Neuronal stem cell (in vitro differentiated cells): ENCODE measurements around the gene VWF.
A peak's percentile ranks its signal among the peaks of the same experiment; 100 is the strongest.

Source experiments
- DNase-seq: peaks from one replicate; pipeline ENCODE4 v3.0.0-alpha.2; 2013; ENCODE audit warnings: low spot score
- H2AFZ ChIP-seq: one replicate; pipeline ENCODE4 v1.6.1; 2013; ENCODE audit warnings: mild to moderate bottlenecking, low read length, inconsistent platforms
- H2AK5ac ChIP-seq: 2 replicates; pipeline ENCODE4 v1.6.1; 2013; ENCODE audit warnings: low read depth, mild to moderate bottlenecking, inconsistent platforms, low read length, moderate library complexity, mixed read lengths
- H2BK120ac ChIP-seq: 2 replicates; pipeline ENCODE4 v1.6.1; 2013; ENCODE audit warnings: low read depth, mild to moderate bottlenecking, inconsistent platforms, low read length, moderate library complexity, mixed read lengths
- H2BK12ac ChIP-seq: one replicate; pipeline ENCODE4 v1.6.1; 2013; ENCODE audit warnings: low read length, inconsistent platforms
- H2BK15ac ChIP-seq: 2 replicates; pipeline ENCODE4 v1.6.1; 2013; ENCODE audit warnings: mild to moderate bottlenecking, low read length, inconsistent platforms, mixed read lengths
- H2BK5ac ChIP-seq: one replicate; pipeline ENCODE4 v1.6.1; 2013; ENCODE audit warnings: inconsistent platforms, mild to moderate bottlenecking, low read length, moderate library complexity
- H3K14ac ChIP-seq: one replicate; pipeline ENCODE4 v1.6.1; 2013; ENCODE audit warnings: low read length, inconsistent platforms
- H3K18ac ChIP-seq: 2 replicates; pipeline ENCODE4 v1.6.1; 2013; ENCODE audit warnings: low read length, inconsistent platforms
- H3K23ac ChIP-seq: 2 replicates; pipeline ENCODE4 v1.6.1; 2013; ENCODE audit warnings: low read depth, mild to moderate bottlenecking, mixed read lengths, low read length, inconsistent platforms; ENCODE audit not compliant: poor library complexity
- H3K27ac ChIP-seq: replicated peaks from 3 replicates; pipeline ENCODE4 v1.5.1; 2013; ENCODE audit warnings: low read length, inconsistent platforms
- H3K27me3 ChIP-seq, 3 experiments: 2 replicates each; pipeline ENCODE4 v1.6.1; 2013; ENCODE audit warnings: low read length in 3 of 3, mild to moderate bottlenecking in 2 of 3, inconsistent platforms in 1 of 3, low read depth in 1 of 3, mixed read lengths in 1 of 3, moderate library complexity in 1 of 3; ENCODE audit not compliant: control insufficient read depth in 3 of 3, insufficient read depth in 3 of 3
- H3K36me3 ChIP-seq, 2 donors: replicated peaks in 1 of 2; 2 replicates each; pipeline ENCODE4 v1.6.1; 2013; ENCODE audit warnings: low read length in 2 of 2; ENCODE audit not compliant: control insufficient read depth in 2 of 2, insufficient read depth in 2 of 2
- H3K4ac ChIP-seq: 2 replicates; pipeline ENCODE4 v1.6.1; 2013; ENCODE audit warnings: inconsistent platforms, mild to moderate bottlenecking, low read length, moderate library complexity
- H3K4me1 ChIP-seq, 2 donors: 1 replicate in 1 of 2; 2 replicates in 1 of 2; pipeline ENCODE4 v1.6.1; 2013; ENCODE audit warnings: low read length in 2 of 2, low read depth in 1 of 2; ENCODE audit not compliant: control insufficient read depth in 2 of 2, insufficient read depth in 1 of 2
- H3K4me2 ChIP-seq: one replicate; pipeline ENCODE4 v1.6.1; 2013; ENCODE audit warnings: mild to moderate bottlenecking, low read length, inconsistent platforms; ENCODE audit not compliant: insufficient read depth, poor library complexity, severe bottlenecking
- H3K4me3 ChIP-seq, 2 donors: 2 replicates each; pipeline ENCODE4 v1.5.1; 2013; ENCODE audit warnings: low read length in 2 of 2, mild to moderate bottlenecking in 2 of 2, inconsistent platforms in 1 of 2, moderate library complexity in 1 of 2
- H3K79me1 ChIP-seq: one replicate; pipeline ENCODE4 v1.6.1; 2013; ENCODE audit warnings: low read depth, mild to moderate bottlenecking, inconsistent platforms, low read length, moderate library complexity
- H3K9ac ChIP-seq: one replicate; pipeline ENCODE4 v1.6.1; 2013; ENCODE audit warnings: mild to moderate bottlenecking, low read depth, low read length, inconsistent platforms; ENCODE audit not compliant: poor library complexity
- H3K9me3 ChIP-seq, 2 donors: replicated peaks in 1 of 2; 2 replicates each; pipeline versions ENCODE3 to v1.6.1; 2013; ENCODE audit warnings: low read length in 2 of 2, mild to moderate bottlenecking in 2 of 2, inconsistent platforms in 1 of 2, low read depth in 1 of 2, mixed read lengths in 1 of 2, moderate library complexity in 1 of 2; ENCODE audit not compliant: control insufficient read depth in 2 of 2, insufficient read depth in 1 of 2
- H4K8ac ChIP-seq: one replicate; pipeline ENCODE4 v1.6.1; 2013; ENCODE audit warnings: low read depth, mild to moderate bottlenecking, inconsistent platforms, low read length, moderate library complexity
- H4K91ac ChIP-seq: one replicate; pipeline ENCODE4 v1.6.1; 2013; ENCODE audit warnings: low read length, low read depth, mild to moderate bottlenecking, inconsistent platforms; ENCODE audit not compliant: poor library complexity
- whole genome bisulfite sequencing, 2 donors: extraction: QIAGEN DNeasy Blood & Tissue Kit; methylation state at CpG; one replicate each; pipeline ENCODE4 v1.1.7; 2013; ENCODE audit warnings: missing lambda C conversion rate in 2 of 2, mixed read lengths in 1 of 2; ENCODE audit not compliant: insufficient read length in 2 of 2, insufficient replicate concordance in 1 of 2; ENCODE audit errors: extremely low coverage in 2 of 2; 5-methylcytosine and 5-hydroxymethylcytosine counted together

Gene VWF

DNA sequence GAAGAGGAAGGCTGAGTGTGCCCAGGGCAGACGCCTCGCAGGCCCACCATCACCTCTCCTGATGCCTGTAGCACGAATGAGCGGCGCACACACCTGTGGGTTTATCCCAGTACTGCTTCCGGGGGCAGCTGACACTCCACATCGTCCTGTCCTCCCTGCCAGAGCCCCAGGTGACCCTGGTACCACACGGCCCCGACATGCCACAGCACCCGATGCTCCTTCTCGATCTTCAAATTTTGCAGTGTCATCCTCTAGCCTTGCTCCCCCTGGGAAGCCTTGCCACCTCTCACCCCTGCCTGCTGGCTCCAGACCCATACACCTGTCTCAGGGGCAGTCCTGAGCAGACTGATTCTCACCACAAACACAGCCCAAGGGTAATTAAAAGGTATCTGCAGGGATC is 220.0 kb downstream of the VWF start:
- Histone ChIP-seq H3K18ac (no peak overlapping the region), H3K27ac (no peak overlapping the region), H4K8ac (no peak overlapping the region), H2BK15ac (no peak overlapping the region), H2BK5ac (no peak overlapping the region), H3K27me3 (no peaks in the 10 kb centered on the region), H2AK5ac (no peak overlapping the region), H3K4me3 (no peak overlapping the region), H3K23ac (no peak overlapping the region), H3K9ac (no peak overlapping the region), H4K91ac (no peak overlapping the region), H2AFZ (no peak overlapping the region), H3K79me1 (no peaks in the 10 kb centered on the region), H3K4me1 (peaks cover 6 to 10% of the 10 kb centered on the region in 2 donors), H3K9me3 (no peaks in the 10 kb centered on the region), H3K4ac (no peak overlapping the region), H2BK120ac (no peak overlapping the region), H2BK12ac (no peak overlapping the region), H3K36me3 (no peaks in the 10 kb centered on the region), H3K14ac (peak overlapping the region; percentile 42), H3K4me2 (no peak overlapping the region)
- no peak for DNase-seq
- WGBS, 2 donors: no CpG with 5 or more reads among the region's 11 CpGs

DNA sequence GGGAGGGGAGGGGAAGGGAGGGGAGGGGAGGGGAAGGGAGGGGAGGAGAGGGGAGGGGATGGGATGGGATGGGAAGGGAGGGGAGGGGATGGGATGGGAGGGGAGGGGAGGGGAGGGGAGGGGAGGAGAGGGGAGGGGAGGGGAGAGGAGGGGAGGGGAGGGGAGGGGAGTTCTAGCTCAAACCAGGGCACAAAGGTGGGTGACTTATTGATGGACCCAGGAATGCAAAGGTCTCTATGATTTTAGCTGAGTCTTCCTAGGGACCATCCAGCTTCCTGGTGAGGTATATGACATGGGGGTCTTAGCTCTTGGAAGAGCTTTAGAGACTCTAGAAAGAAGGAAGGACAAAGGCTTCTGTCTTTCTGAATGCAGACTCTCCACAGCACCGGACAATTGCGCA is 221.7 kb downstream of the VWF start:
- H2AFZ ChIP-seq: no peak overlapping the region
- H3K27ac ChIP-seq: no peak overlapping the region
- no peak overlapping the region for H4K8ac ChIP-seq
- no peak overlapping the region for H2BK120ac ChIP-seq
- no peaks in the 10 kb centered on the region for H3K36me3 ChIP-seq
- H3K4me2 ChIP-seq: no peak overlapping the region
- no peak overlapping the region for H3K4ac ChIP-seq
- no peaks in the 10 kb centered on the region for H3K27me3 ChIP-seq
- H3K79me1 ChIP-seq: no peaks in the 10 kb centered on the region
- peaks cover under 1 to 10% of the 10 kb centered on the region in 2 donors for H3K4me1 ChIP-seq
- no peak overlapping the region for H2BK12ac ChIP-seq
- no peak overlapping the region for H2BK15ac ChIP-seq
- no peak overlapping the region for H4K91ac ChIP-seq
- H3K18ac ChIP-seq: no peak overlapping the region
- H3K9me3 ChIP-seq: no peaks in the 10 kb centered on the region
- no peak overlapping the region for H2BK5ac ChIP-seq
- H3K9ac ChIP-seq: no peak overlapping the region
- DNase-seq: no peak
- no peak overlapping the region for H3K14ac ChIP-seq
- H2AK5ac ChIP-seq: no peak overlapping the region
- H3K4me3 ChIP-seq: no peak overlapping the region
- H3K23ac ChIP-seq: no peak overlapping the region
- no CpG with 5 or more reads among the region's 2 CpGs for WGBS, 2 donors

DNA sequence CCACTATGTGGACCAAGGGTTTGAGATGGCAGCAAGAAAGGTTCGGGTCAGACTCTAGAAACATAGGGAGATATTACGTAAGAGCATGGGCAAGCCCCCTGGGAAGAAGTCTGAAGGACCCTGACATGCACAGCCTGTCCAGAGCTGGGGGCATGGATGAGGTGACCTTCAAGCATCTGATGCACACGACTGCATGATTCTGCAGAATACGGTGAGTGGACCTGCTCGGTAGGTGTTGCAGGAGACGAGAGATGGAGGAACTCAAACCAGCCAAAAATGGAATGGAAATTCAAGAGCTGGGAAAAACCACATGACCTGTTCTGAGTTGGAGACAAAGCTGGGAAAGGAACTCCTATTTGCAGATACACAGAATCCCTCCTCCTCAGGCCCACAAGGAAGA is 223.1 kb downstream of the VWF start:
- DNase-seq: no peak
- no peaks in the 10 kb centered on the region for H3K9me3 ChIP-seq
- no peaks in the 10 kb centered on the region for H3K79me1 ChIP-seq
- no peaks in the 10 kb centered on the region for H3K27me3 ChIP-seq
- H3K36me3 ChIP-seq: no peaks in the 10 kb centered on the region
- H2BK15ac ChIP-seq: no peak overlapping the region
- H3K4ac ChIP-seq: no peak overlapping the region
- H3K23ac ChIP-seq: no peak overlapping the region
- H3K9ac ChIP-seq: no peak overlapping the region
- H2BK120ac ChIP-seq: no peak overlapping the region
- H3K4me3 ChIP-seq: no peak overlapping the region
- H2BK12ac ChIP-seq: no peak overlapping the region
- no peak overlapping the region for H3K4me2 ChIP-seq
- H4K8ac ChIP-seq: no peak overlapping the region
- no peak overlapping the region for H3K27ac ChIP-seq
- H3K14ac ChIP-seq: no peak overlapping the region
- no peak overlapping the region for H3K18ac ChIP-seq
- H2AK5ac ChIP-seq: no peak overlapping the region
- peaks cover 0 to 10% of the 10 kb centered on the region in 2 donors for H3K4me1 ChIP-seq
- H4K91ac ChIP-seq: no peak overlapping the region
- no peak overlapping the region for H2AFZ ChIP-seq
- no CpG with 5 or more reads among the region's 6 CpGs for WGBS, 2 donors
- no peak overlapping the region for H2BK5ac ChIP-seq

DNA sequence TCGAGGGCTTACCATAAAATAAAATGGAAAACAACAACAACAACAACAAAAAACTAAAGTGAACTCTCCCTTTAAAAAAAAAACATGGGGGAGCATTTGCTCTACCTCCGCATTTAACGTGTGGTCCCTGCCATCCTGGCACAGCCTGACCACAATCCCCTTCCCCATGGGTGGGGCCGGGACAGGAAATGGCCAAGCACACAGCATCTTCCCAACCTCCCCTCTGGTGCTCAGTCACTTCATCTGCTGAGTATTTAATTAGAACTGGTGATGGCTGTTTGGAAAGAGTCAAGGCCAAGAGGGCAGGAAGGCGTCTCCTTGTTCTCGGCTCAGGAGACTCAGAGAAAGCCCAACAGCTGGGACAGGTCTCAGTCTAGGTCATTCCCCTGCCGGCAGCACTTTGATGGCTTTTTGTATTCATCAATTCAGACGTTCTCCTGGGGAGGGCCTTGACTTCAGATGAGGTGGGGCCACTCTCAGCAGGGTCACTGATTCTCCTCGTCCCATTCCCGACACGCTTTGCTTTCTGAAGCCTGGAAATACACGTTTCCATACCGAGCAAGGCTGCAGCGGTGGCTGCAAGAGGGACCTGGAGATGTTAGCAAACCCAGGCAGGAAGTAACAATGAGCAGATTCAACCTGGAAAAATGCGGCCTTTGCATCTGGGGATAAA is 223.8 kb downstream of the VWF start:
- Histone ChIP-seq H3K9me3 (no peaks in the 10 kb centered on the region), H2BK5ac (no peak overlapping the region), H3K14ac (no peak overlapping the region), H3K9ac (no peak overlapping the region), H2BK120ac (no peak overlapping the region), H3K4ac (no peak overlapping the region), H2BK12ac (no peak overlapping the region), H2BK15ac (no peak overlapping the region), H3K18ac (no peak overlapping the region), H2AK5ac (no peak overlapping the region), H3K36me3 (no peaks in the 10 kb centered on the region), H4K8ac (no peak overlapping the region), H3K27me3 (no peaks in the 10 kb centered on the region), H3K23ac (no peak overlapping the region), H3K27ac (no peak overlapping the region), H3K4me1 (peaks cover 0 to 10% of the 10 kb centered on the region in 2 donors), H3K4me2 (no peak overlapping the region), H2AFZ (peak overlapping the region; percentile 36), H4K91ac (no peak overlapping the region), H3K79me1 (no peaks in the 10 kb centered on the region), H3K4me3 (no peak overlapping the region)
- DNase-seq: no peak
- WGBS, 2 donors: no CpG with 5 or more reads among the region's 15 CpGs
